ENCODE data around the gene CEP41.

Gene CEP41

DNA sequence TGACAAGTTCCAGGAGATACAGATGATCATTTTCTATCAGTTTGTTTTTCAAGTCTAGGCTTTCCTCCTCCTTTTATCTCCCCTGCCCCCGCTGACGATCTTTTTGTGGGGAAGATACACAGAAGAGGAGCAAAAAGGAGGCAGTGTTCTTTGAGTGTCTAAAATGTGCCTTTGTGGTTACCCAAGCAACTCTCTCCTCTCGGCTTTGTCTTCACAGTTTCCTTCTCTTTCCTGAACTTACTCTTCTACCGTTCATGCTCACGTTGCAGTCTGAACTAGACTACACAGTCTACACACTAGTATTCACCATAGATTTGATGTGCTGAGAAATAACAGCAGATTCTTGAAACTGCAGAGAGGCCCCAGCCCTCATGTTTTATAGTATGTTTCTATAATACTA is 23.6 kb downstream of the CEP41 start:
- no peak for DNase-seq

DNA sequence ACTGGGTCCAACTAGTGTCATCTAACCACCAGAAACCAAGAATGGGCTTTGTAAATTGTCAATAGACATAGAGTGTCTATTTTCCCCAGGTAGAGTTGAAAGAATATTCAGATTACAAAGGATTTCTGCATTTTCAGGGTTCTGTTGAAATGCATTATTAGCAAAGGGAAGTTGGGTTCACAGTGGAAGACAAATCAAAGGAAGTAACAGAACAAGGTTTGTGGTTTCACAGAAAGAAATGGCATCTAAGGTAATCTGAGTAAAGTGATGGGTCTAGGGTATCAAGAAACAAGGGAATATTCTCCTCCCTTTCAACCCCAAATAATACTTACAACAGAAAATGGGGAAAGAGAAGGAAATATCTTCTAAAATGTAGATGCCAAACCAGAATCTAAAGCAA is 25.8 kb downstream of the CEP41 start:
- no peak for DNase-seq

DNA sequence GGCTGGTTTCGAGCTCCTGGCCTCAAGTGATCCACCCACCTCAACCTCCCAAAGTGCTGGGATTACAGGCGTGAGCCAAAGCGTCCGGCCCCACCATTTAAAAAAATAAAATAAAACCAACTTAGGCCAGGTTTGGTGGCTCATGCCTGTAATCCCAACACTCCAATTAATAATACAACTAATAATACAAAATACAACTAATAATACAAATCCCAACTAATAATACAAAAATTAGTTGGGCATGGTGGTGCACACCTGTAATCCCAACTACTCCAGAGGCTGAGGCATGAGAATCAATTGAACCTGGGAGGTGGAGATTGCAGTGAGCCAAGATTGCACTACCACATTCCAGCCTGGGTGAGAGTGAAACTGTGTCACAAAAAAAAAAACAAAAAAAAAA is 27.6 kb downstream of the CEP41 start:
- no peak for DNase-seq

DNA sequence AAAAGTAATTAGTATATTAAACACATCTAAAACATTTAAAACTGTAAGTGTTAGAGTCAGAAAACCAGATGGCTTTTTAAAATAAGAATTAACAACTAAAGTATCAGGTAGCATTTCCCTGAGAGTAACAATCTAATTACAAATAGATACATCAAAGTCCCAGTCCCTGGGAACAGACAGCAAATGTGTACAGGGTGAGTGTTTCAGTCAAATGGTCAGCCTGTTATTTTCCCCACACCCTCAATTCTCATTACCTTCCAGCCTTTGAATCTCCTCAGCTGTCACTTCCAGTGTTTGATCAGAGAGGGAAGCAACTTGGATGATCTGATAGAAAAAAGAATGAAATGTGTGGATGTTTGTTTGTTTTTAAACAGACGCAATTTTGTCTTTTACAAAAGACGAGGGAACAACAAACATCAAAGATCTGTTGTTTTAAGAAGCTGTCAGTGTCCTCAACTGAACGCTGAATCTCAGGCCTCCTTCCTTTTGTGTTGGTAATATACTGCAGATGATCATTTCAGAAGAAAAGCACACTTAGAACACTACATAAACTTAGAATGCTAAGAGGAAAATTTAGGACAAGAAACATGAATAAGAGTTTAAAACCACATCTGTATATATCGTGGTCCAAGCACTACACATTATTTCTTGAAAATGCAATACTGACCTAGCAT is 29.8 kb downstream of the CEP41 start:
- DNase-seq, result no peak

DNA sequence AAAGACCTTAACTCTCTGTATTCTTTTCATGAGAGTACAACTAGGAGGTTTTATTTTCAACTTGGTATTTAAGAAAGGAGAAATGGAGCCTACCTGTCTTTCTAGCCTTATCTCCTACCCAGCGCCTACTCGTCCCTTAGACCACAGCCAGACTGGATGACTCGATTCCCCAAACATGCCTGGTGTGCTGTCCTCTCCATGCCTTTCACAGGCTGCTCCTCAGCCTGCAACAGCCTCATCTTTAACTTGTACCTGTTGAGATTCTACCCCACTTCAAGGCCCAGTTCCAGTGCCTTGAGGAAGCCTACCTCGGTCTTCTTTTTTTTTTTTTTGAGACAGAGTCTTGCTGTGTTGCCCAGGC is 31.1 kb downstream of the CEP41 start:
- DNase-seq, result no peak

DNA sequence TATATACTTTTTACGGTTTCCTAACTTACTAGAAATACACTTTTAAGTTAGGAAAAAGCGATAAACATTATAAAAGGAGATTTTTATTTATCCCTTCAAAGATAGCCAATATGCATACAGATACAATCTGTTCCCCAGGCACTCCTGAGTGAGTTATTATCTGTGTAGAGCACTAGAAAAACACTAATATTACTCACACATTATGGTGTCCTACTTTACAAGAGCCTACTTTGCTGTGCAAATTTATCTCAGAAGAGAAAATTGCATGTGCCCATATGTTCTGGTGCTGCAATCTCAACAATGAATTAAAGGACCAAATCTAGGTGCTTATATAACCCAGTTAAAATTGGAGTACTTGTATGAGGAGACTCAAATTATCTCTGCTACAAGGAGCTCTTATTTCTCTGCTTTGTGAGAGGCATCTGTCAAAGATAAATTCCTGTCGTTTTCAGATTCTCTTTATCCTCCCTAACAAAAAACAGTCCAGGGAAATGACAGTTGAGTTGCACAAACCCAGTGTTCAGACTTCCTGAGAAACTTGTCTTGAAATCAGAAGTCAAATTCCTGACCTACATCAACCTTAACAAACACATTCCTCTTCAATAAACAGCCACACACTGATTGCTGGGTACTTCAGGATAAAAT is 31.6 kb downstream of the CEP41 start:
- DNase-seq, result no peak

DNA sequence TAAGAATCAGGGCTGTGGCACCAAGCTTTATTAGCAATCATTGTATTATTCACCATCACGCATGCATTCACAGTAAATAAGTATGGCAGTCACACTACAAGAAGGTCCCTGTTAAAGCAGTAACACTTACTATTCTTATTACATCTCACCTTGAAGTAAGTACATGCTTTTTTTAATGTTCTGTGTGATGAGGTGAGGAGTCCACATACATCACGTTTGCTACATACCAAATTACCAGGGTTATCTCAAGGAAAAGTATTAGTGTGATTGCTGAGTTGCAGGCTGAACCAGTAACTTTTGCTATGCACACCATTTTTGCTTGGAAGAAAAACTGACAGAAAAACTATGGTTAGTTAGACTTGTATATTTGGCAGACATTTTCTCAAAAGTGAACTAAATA is 35.8 kb downstream of the CEP41 start:
- no peak for DNase-seq

DNA sequence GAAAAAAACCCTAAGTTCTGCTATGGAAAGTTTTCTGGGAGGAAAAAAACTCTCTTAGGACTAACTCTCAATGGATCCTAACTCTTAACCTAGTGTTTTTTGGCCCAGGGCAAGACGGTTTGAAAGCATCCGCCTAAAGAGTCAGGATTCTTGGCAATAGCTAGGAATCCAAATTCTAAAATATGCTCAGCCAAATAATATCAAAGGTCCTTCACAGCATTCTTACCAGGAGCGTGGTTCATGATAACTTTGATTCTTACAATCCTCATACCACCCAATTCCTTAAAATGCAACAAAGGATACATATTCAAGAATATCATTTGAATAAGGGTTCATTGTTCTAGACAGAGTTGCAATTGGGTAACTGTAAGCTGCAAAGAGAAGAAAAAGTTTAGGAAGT is 39.2 kb downstream of the CEP41 start:
- no peak for DNase-seq

DNA sequence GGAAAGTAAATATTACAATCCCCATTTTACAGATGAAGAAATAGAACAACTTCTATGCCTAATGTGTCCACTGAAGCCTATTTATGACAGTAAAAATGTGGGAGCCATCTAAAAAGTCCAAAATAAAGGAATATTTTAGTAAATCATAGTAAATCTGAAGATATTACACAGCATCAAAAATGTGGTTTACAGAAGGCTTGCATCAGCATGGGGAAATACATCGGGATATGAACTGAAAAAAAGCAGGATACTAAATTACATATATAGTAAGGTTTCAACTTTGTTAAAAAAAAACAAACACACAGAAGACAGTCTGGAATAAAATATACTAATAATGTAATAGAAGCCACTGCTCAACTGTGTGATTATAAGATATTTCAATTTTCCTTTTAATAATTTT is 39.7 kb downstream of the CEP41 start:
- DNase-seq, result no peak

DNA sequence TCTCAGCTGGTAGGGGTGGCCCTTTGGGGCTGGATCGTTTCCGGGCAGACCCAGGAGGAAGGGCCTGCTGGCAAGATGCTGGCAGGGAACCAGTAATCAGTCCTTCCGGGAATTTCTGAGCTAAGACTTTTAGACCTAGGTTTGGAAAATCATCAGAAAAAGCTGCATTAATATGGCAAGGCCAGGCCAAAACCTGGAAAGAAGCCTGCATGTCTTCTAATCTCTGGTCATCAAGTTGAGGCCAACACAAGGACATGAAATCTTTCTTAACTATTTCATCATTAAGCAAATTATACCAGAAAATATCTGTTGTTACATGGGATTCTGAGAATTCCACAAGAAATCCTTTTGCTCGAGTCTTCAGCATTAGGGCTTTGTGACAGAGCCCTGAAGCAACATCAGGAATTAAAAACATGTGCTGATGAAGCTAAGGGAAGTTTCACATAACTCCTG is 40.7 kb downstream of the CEP41 start:
- no peak for DNase-seq

DNA sequence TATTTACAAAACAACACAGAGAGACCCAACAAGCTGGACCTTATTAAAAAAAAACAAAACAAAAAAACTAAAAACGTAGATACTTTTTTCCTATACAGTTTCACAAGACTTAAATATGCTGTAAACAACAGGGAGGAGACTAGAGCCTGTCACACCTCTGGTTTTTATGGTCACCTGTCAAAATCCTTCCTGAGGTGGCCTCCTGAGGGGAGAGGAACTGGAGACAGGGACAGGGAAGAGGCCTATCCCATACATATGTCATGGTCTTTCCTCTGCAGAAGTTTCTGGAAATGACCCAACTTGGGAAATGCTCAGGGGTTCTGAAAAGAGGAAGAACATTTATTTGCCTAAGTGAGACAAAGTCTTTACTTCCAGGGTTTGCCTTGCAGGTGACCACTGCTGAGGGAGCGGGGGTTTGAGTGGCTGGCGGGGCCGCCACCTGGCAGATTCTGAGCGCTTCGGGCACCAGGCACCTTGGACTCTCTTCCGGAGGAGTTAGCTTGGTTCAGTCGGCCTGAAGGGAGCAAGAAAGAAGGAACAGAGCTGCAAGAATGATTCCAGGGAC is 42.2 kb downstream of the CEP41 start:
- DNase-seq, result no peak

DNA sequence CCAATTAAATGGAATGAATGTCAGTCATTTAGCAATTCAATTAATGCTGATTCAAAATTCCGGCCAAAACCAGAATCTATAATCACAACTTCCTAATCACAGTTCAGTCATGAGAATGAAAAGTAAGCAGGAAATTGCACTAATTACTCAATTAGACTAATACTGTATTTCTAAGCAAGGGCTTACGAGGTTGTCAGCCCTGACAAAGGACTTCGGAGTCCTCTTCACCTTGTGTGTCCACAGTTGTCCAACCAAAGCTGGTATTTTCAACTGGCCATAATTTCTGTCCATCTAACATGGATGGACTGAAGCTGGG is 43.1 kb downstream of the CEP41 start:
- no peak for DNase-seq

DNA sequence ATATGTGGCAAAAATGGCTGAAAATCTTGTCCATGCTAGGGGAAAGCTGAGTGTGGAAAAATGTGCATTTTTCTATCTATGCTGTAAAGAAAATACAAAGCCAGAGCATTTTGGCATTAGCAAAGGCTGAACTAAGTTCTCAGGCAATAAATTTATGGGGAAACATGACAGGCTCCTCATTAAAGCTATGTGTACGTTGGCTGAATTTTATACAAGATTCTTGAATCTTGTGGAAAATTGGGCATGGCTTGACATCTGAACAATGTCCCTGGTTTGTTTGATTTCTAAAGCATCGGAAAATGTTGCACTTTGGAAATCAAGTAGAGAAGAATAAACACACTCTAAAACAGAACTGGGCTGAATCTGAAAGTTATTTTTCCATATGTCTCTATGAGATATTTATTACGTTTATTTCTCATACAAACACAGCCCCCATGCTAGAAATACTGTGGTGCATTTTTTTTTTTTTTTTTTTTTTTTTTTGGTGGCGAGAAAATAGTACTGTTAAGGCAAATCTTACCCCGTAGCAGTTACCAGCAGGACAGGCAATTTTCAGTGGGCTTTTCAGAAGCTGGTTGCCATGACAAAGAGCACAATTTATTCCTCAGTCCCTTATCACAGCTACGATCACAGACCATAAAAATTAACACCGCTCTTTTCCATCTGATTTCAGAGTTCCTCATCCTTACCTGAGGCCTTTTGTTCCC is 43.6 kb downstream of the CEP41 start:
- DNase-seq, result no peak

DNA sequence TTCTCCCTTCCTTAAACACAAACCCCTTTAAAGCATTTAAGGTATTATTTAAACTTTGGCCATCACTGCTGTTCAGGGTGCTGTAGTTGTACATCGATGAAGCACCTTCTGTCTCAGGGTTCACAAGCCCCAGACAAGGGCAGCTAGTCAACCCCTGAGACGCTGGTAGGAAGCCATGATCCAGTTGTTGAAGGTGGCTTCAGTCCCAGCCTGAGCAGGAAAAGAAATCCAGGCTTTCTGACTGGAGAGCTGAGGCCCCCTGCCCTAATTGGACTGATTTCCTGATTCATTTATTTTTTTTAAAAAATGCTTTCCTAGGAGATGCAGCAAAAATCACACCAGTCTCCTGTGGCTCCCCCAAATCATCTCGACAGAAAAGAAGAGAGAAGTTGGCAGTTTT is 44.7 kb downstream of the CEP41 start:
- no peak for DNase-seq

DNA sequence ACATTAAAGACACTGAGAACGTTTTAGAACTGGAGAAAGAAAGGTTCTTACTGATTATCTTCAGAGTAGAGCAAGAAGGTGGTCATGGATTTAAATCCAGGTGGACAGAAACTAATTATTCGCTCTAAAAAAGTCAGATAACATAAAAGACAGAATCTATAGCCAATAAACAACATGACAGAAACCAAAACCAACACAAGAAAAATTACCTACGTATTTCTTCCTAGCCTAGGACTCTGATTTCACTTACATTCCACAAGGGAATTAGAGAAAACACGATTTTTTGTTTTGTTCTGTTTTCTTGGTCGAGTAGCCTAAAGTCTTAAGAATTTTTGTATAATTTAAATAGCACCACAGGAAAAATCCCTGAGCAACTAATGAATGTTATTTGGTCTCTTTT is 45.4 kb downstream of the CEP41 start:
- no peak for DNase-seq

DNA sequence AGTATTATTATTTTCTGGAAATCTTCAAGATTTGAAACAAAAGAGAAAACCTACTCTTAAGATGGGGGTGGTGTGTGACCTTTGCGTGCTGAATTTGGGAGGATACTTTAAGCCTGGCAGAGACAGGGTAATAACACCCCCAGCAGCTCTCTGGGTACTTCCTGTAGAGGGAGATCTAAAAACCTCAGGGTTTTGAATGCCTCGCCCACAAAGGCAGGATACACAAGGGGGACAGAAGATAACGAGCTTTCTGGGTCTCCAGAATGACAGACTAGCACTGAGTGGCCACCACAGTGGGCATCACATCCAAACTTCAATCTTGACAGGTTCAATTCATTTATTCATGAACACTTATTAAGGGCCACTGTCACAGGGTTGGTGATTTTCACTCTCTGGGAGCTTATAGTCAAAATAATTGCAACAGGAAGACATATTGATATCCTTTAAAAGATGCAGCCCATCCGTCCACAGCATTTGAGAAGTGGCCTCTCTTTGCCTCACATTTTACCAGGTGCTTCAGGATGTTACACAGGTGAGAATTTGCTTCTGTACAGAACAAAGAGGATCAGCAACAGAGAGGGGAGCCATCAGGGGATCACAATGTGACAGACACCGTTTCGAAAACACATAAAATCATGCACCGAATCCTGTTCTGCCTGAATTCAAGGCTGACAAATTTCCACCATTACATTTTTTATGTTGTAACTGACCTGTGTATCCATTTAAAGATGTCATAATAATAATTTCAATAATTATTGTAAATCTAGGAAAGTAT is 46.2 kb downstream of the CEP41 start:
- no peak for DNase-seq

DNA sequence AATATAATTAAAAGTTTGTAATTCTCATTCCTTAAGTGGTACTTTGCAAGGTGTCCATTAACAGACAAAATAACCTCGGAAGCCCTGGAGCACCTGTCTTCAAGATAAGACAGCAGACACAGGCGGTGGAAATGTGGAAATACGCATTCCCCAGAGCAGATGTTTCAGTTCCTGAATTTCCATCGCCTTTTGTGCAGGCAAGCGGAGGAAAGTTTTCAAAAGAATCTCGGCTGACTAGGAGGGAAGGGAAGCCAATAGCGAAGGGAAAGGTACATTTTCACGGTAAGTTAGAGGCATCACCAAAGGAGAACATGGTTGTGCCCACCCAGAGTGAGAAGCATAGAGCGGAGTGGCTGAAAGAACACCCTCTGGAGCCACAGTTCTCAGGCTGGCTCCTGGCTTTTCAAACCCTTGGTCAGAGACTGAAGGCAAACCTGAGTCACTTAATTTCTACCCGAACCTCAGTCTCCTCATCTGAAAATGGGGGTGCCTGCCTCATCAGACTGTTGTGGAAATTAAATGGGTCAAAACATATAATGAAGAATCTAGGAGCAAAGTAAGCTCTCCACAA is 46.9 kb downstream of the CEP41 start:
- peak; percentile 62 for DNase-seq

DNA sequence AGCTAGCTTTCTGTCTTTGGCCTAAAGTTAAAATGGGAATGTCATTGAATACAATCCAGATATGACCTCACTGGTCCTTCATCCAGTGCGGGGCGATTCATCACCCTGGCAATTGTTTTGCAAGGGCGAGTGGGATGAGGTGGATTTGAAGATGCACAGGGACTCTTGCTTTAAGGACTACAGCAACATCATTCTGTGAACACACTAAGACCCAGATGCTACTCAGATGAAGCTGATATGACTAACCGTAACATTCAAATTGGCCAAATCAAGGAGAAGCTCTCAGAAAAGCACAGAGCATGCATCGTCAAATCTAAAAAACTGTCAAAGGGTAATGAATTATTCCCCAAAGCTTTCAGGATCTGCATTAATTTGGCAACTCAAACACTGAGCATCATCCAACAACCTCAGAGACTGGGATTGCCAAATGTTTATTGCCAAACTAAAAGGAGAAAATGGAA is 47.7 kb downstream of the CEP41 start:
- DNase-seq, result peak; percentile 53

DNA sequence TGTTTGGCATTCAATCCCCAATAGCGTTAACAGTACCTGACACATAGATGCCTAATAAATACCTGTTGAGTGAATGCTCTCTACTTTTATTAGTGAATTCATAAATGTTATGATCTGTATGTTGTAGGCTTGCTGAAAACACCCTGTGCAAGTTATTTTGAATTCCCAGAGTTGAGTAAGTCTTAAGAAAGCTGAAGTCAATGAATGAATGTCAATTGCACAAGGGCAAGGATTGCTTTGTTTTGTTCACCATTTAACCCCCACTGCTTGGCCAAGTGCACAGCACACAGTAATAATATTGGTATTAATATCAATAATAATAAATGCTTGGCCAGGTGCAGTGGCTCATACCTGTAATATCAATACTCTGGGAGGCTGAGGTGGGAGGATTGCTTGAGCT is 50.3 kb downstream of the CEP41 start:
- no peak for DNase-seq

DNA sequence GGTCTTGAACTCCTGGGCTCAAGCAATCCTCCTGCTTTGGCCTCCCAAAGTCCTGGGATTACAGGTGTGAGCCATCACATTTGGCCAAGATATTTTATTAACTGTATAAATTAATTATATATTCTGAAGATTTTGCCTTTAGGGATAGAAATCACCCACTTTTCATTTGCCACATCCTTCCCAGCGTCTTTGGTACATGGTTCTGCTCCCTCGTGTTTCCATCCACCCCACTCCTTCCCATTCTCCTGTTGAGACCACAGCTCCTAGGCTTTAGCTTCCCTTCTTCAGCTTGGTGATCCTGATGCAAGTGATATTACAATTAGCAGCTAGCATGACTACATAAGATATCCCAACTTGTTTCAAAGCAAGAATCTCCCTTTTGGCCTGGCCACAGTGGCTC is 52.1 kb downstream of the CEP41 start:
- no peak for DNase-seq

DNA sequence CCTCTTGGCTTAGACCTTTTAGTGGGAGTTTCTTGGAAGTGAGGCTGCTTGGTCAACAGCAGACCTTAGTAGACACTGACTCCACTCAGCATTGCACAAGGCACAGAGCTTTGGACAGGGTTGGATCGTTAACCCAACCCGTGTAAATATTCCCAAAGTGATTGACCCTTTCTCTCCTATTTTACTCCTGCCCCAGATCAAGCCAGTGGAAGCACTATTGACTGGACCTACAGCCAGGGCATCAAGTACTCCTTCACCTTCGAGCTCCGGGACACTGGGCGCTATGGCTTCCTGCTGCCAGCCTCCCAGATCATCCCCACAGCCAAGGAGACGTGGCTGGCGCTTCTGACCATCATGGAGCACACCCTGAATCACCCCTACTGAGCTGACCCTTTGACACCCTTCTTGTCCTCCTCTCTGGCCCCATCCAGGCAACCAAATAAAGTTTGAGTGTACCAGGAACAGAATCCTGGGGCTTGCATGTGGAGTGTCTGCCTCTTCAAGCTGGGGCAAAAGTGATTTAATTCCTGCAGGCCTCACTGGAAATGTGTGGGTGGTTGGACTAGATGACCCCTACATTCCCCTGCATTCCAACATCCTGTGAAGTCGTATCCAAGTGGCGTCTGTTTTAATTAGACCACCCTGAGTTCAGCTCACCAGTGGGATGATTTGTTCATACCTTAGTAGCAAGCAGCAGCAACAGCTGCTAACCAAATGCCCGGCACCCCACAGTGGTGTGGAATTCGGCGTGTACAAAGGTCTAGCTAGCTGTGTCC is 53.0 kb downstream of the CEP41 start:
- DNase-seq, result no peak

DNA sequence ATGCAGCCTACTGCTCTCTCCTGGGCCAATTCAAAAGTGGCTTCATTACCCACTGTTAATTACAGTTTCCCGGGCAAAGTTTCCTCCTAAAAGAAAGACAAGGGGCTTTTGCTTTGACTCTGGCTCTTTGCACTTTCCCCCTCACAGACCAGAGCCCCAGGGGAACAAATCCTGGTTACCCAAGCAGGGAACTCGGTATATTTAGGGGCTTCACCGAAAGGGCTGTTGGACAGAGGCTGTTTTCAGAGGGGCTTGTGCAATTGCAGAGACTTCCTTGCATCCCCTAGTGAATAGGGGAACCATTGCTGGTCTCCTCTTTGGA is 53.5 kb downstream of the CEP41 start:
- no peak for DNase-seq

Data from MV-4-11 (cell line).